Vagina (tissue), 2 donors: ENCODE results near the gene PRIMA1. TPM values are rescaled to one million over a fixed set of nuclear protein-coding genes. Genes with fewer than 3 reads are reported as not detected.

ENCODE experiments used
- DNase-seq, 2 donors: peaks; one replicate each; pipeline ENCODE4 v3.0.0-alpha.2; 2017; ENCODE audit errors: extremely low spot score in 2 of 2
- H3K27ac ChIP-seq: fragments of 200-600 bp; sonication (generic); one replicate; pipeline ENCODE4 v1.5.1; 2019
- H3K27me3 ChIP-seq: fragments of 200-600 bp; sonication (generic); one replicate; pipeline ENCODE4 v1.5.1; 2019
- H3K36me3 ChIP-seq, 2 donors: fragments of 200-600 bp; sonication (generic); one replicate each; pipeline ENCODE4 v1.5.1; 2017 to 2019
- H3K4me1 ChIP-seq: fragments of 200-600 bp; sonication (generic); one replicate; pipeline ENCODE4 v1.5.1; 2019
- H3K4me3 ChIP-seq, 2 donors: fragments of 200-600 bp; sonication (generic); 1 replicate in 1 of 2; 2 replicates in 1 of 2; pipeline ENCODE4 v1.5.1; 2016 to 2019
- H3K9me3 ChIP-seq: fragments of 200-600 bp; sonication (generic); one replicate; pipeline ENCODE4 v1.5.1; 2019
- CTCF ChIP-seq, 3 experiments: fragments of 450-650 bp in 2 of 3; fragments of 200-600 bp in 1 of 3; sonication (generic) in 1 of 3; IDR thresholded peaks; one replicate each; pipeline ENCODE4 v1.5.1; 2017 to 2019; ENCODE audit warnings: antibody characterized with exemption in 3 of 3, mild to moderate bottlenecking in 2 of 3, moderate library complexity in 2 of 3
- POLR2A ChIP-seq, 2 donors: fragments of 450-650 bp; IDR thresholded peaks; one replicate each; pipeline ENCODE4 v1.6.1; 2017; ENCODE audit warnings: antibody characterized with exemption in 2 of 2, mild to moderate bottlenecking in 2 of 2, moderate library complexity in 2 of 2
- POLR2AphosphoS5 ChIP-seq, 2 donors: sonication (generic); formaldehyde crosslinking; IDR thresholded peaks; one replicate each; pipeline ENCODE4 v1.9.0; 2017; ENCODE audit warnings: antibody characterized with exemption in 2 of 2, mild to moderate bottlenecking in 2 of 2, low read depth in 1 of 2; ENCODE audit not compliant: insufficient read depth in 1 of 2
- intact Hi-C: fragments of 100-400 bp; cut with DNase I; formaldehyde crosslinking; loops from one replicate; pipeline ENCODE4 v1.15.1; 2023
- total RNA-seq: library from RNA; depleted of rRNA; stranded (reverse); fragments of >200 nt; gene quantifications from one replicate; pipeline ENCODE4 v1.2.3, GENCODE V29; 2016

PRIMA1 gene
- total RNA-seq, 1 donor from 2014 or later = 6.1 TPM

- Histone ChIP-seq H3K4me3 (no peak overlapping the region), H3K36me3 (peaks cover 0 to 7% of the 10 kb centered on the region in 2 donors), H3K27me3 (no peaks in the 10 kb centered on the region), H3K27ac (no peak overlapping the region), H3K4me1 (no peaks in the 10 kb centered on the region), H3K9me3 (no peaks in the 10 kb centered on the region)
- intact Hi-C loops = no loop called here
- DNase-seq = no peak
- TF ChIP-seq POLR2AphosphoS5 (IDR thresholded peaks at IDR 0.05; ENCODE audit: insufficient read depth in 1 of 2, low read depth in 1 of 2) = no peak
- TF ChIP-seq CTCF (IDR thresholded peaks at IDR 0.05) = no peak
- no peak for TF ChIP-seq POLR2A (IDR thresholded peaks at IDR 0.05)
These were observed 58.3 kb downstream of the PRIMA1 start for GRCh38 chr14:93729993-93730392.

GRCh38 chr14:93728651-93729016 lies 59.7 kb downstream of the PRIMA1 start:
- no peak overlapping the region for H3K27ac ChIP-seq
- intact Hi-C loops = no loop called here
- no peaks in the 10 kb centered on the region for H3K27me3 ChIP-seq
- no peak overlapping the region for H3K4me3 ChIP-seq
- TF ChIP-seq POLR2AphosphoS5 (IDR thresholded peaks at IDR 0.05; ENCODE audit: insufficient read depth in 1 of 2, low read depth in 1 of 2) = no peak
- TF ChIP-seq POLR2A (IDR thresholded peaks at IDR 0.05) = no peak
- DNase-seq = no peak
- H3K4me1 ChIP-seq = no peaks in the 10 kb centered on the region
- no peaks in the 10 kb centered on the region for H3K9me3 ChIP-seq
- H3K36me3 ChIP-seq = peaks cover 0 to 7% of the 10 kb centered on the region in 2 donors

- TF ChIP-seq CTCF (IDR thresholded peaks at IDR 0.05) (no peak), POLR2AphosphoS5 (IDR thresholded peaks at IDR 0.05; ENCODE audit: insufficient read depth in 1 of 2, low read depth in 1 of 2) (no peak), POLR2A (IDR thresholded peaks at IDR 0.05) (no peak)
- Histone ChIP-seq H3K36me3 (peaks cover 0 to 7% of the 10 kb centered on the region in 2 donors), H3K4me1 (no peaks in the 10 kb centered on the region), H3K27me3 (no peaks in the 10 kb centered on the region), H3K27ac (no peak overlapping the region), H3K4me3 (no peak overlapping the region), H3K9me3 (no peaks in the 10 kb centered on the region)
- intact Hi-C loops = no loop called here
- DNase-seq = no peak
These were observed 60.2 kb downstream of the PRIMA1 start for GRCh38 chr14:93727917-93728650.

GRCh38 chr14:93727039-93727740 lies 61.1 kb downstream of the PRIMA1 start:
- no peaks in the 10 kb centered on the region for H3K9me3 ChIP-seq
- intact Hi-C loops = no loop called here
- H3K4me1 ChIP-seq = no peaks in the 10 kb centered on the region
- no peaks in the 10 kb centered on the region for H3K27me3 ChIP-seq
- H3K27ac ChIP-seq = no peak overlapping the region
- H3K4me3 ChIP-seq = no peak overlapping the region
- DNase-seq = no peak
- peaks cover 0 to 2% of the 10 kb centered on the region in 2 donors for H3K36me3 ChIP-seq
- TF ChIP-seq CTCF (IDR thresholded peaks at IDR 0.05) (no peak), POLR2A (IDR thresholded peaks at IDR 0.05) (no peak), POLR2AphosphoS5 (IDR thresholded peaks at IDR 0.05; ENCODE audit: insufficient read depth in 1 of 2, low read depth in 1 of 2) (no peak)

- intact Hi-C loops = no loop called here
- H3K27ac ChIP-seq = no peak overlapping the region
- H3K9me3 ChIP-seq = no peaks in the 10 kb centered on the region
- no peak for TF ChIP-seq CTCF (IDR thresholded peaks at IDR 0.05)
- TF ChIP-seq POLR2AphosphoS5 (IDR thresholded peaks at IDR 0.05; ENCODE audit: insufficient read depth in 1 of 2, low read depth in 1 of 2) = no peak
- no peak for TF ChIP-seq POLR2A (IDR thresholded peaks at IDR 0.05)
- H3K36me3 ChIP-seq = no peaks in the 10 kb centered on the region
- no peak overlapping the region for H3K4me3 ChIP-seq
- H3K27me3 ChIP-seq = no peaks in the 10 kb centered on the region
- no peak for DNase-seq
- no peaks in the 10 kb centered on the region for H3K4me1 ChIP-seq
These were observed 62.3 kb downstream of the PRIMA1 start for GRCh38 chr14:93725993-93726392.
